Vagina (tissue), 2 donors: Measurements from ENCODE around the gene RRP36.
"Not testable (repeated sequence)": the region's sequence is repeated elsewhere in the genome, so short reads cannot be mapped to it uniquely, and the experiment has no call there.

Source experiments
- CTCF ChIP-seq, 3 experiments: fragments of 450-650 bp in 2 of 3; fragments of 200-600 bp in 1 of 3; sonication (generic) in 1 of 3; IDR thresholded peaks; one replicate each; pipeline ENCODE4 v1.5.1; 2017 to 2019; ENCODE audit warnings: antibody characterized with exemption in 3 of 3, mild to moderate bottlenecking in 2 of 3, moderate library complexity in 2 of 3
- POLR2A ChIP-seq, 2 donors: fragments of 450-650 bp; IDR thresholded peaks; one replicate each; pipeline ENCODE4 v1.6.1; 2017; ENCODE audit warnings: antibody characterized with exemption in 2 of 2, mild to moderate bottlenecking in 2 of 2, moderate library complexity in 2 of 2
- POLR2AphosphoS5 ChIP-seq, 2 donors: sonication (generic); formaldehyde crosslinking; IDR thresholded peaks; one replicate each; pipeline ENCODE4 v1.9.0; 2017; ENCODE audit warnings: antibody characterized with exemption in 2 of 2, mild to moderate bottlenecking in 2 of 2, low read depth in 1 of 2; ENCODE audit not compliant: insufficient read depth in 1 of 2

GRCh38 chr6:42998205-42998604 is 23.2 kb upstream of the RRP36 start:
- TF ChIP-seq CTCF (IDR thresholded peaks at IDR 0.05); POLR2A (IDR thresholded peaks at IDR 0.05); POLR2AphosphoS5 (IDR thresholded peaks at IDR 0.05; ENCODE audit: insufficient read depth in 1 of 2, low read depth in 1 of 2): not testable (repeated sequence)
